Brain microvascular endothelial cell (primary cell): ENCODE data around the gene MALAT1.

ENCODE experiments used
- DNase-seq: peaks from one replicate; pipeline ENCODE4 v3.0.0-alpha.2; 2020
- H3K27ac ChIP-seq: fragments of 250-450 bp; sonication (Bioruptor Pico); 2 replicates; pipeline ENCODE4 v1.5.1; 2020; ENCODE audit warnings: mild to moderate bottlenecking, moderate library complexity
- H3K27me3 ChIP-seq: fragments of 250-450 bp; sonication (Bioruptor Pico); replicated peaks from 2 replicates; pipeline ENCODE4 v1.5.1; 2020; ENCODE audit warnings: mild to moderate bottlenecking
- H3K36me3 ChIP-seq: fragments of 250-450 bp; sonication (Bioruptor Pico); replicated peaks from 2 replicates; pipeline ENCODE4 v1.5.1; 2020; ENCODE audit warnings: mild to moderate bottlenecking
- H3K4me3 ChIP-seq: 2 replicates; pipeline ENCODE4 v1.5.1; 2011; ENCODE audit warnings: low read depth, mild to moderate bottlenecking, control low read depth, low read length, moderate library complexity
- CTCF ChIP-seq: IDR thresholded peaks from 2 replicates; pipeline ENCODE4 v1.5.1; 2011; ENCODE audit warnings: low read depth, mild to moderate bottlenecking, moderate library complexity, low read length, control low read depth, inconsistent platforms; ENCODE audit errors: missing control alignments
- in situ Hi-C: cut with HindIII; loops from 2 replicates; pipeline ENCODE4 v1.10.0; 2017; ENCODE audit warnings: low sequenced_read_pairs, low pct_ligation_motif_present

The MALAT1 gene

GRCh38 chr11:65554057-65554818 lies 55.4 kb downstream of the MALAT1 start:
- no peak for DNase-seq
- Histone ChIP-seq H3K4me3 (no peak overlapping the region), H3K36me3 (peaks cover 40% of the 10 kb centered on the region), H3K27ac (no peak overlapping the region), H3K27me3 (no peaks in the 10 kb centered on the region)
- TF ChIP-seq CTCF: no peak
- in situ Hi-C loops: no loop called here

GRCh38 chr11:65554842-65555430 lies 56.1 kb downstream of the MALAT1 start:
- H3K4me3 ChIP-seq: no peak overlapping the region
- no peaks in the 10 kb centered on the region for H3K27me3 ChIP-seq
- peaks cover 36% of the 10 kb centered on the region for H3K36me3 ChIP-seq
- TF ChIP-seq CTCF: no peak
- H3K27ac ChIP-seq: no peak overlapping the region
- no peak for DNase-seq
- in situ Hi-C loops: no loop called here

- H3K4me3 ChIP-seq: peak overlapping the region; percentile 30
- peak overlapping the region; percentile 89 for H3K27ac ChIP-seq
- in situ Hi-C loops: no loop called here
- peak; percentile 76 for DNase-seq
- TF ChIP-seq CTCF: no peak
- H3K36me3 ChIP-seq: peaks cover 30% of the 10 kb centered on the region
- H3K27me3 ChIP-seq: no peaks in the 10 kb centered on the region
Measured at GRCh38 chr11:65555693-65556231, 56.9 kb downstream of the MALAT1 start.
